ENCODE measurements around the gene NSD2.

DNA sequence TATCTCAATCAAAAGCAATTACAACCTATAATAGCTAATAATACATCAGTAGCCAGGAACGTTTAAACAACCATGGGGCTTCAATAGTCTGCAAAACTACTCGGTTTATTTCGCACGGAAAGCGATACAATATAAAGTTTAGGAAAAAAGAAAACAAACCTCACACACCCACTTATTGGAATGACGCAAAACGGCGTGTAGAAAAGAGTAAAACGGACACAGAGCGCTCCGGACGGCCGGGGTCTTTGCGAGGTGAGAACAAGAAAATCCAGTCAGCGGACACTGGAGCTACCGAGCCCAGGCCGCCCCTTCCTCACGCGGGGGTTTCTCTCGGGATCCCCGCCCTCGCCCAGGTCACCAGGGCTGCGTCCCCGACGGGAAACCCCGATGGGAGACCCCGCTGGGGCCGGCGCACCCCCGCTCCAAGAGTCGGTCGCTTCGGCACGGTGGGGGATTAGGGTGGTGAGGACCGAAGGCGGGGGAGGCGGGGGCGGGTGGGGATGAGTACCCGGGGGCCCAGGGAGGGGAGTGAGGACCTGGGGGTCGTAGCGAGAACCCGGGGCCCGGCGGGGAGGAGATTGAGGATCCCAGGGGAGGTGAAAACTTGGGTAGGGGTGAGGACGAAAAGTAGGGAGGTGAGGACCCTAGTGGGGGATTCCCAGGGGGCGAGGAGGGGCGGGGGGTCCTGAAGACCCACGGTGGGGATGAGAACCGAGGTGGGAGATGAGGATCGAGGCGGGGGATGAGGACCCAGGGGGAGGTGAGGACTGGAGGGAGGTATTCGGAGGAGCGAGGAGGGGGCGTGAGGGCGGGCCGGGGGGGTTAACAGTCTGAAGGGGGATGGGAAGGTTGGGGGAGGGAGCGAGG lies 136.8 kb downstream of the NSD2 start:
- TF ChIP-seq, protein P1, sequence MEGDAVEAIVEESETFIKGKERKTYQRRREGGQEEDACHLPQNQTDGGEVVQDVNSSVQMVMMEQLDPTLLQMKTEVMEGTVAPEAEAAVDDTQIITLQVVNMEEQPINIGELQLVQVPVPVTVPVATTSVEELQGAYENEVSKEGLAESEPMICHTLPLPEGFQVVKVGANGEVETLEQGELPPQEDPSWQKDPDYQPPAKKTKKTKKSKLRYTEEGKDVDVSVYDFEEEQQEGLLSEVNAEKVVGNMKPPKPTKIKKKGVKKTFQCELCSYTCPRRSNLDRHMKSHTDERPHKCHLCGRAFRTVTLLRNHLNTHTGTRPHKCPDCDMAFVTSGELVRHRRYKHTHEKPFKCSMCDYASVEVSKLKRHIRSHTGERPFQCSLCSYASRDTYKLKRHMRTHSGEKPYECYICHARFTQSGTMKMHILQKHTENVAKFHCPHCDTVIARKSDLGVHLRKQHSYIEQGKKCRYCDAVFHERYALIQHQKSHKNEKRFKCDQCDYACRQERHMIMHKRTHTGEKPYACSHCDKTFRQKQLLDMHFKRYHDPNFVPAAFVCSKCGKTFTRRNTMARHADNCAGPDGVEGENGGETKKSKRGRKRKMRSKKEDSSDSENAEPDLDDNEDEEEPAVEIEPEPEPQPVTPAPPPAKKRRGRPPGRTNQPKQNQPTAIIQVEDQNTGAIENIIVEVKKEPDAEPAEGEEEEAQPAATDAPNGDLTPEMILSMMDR (IDR thresholded peaks at IDR 0.05) = no peak
- TF ChIP-seq POLR2A (IDR thresholded peaks at IDR 0.05) (no peak), POLR2AphosphoS5 (IDR thresholded peaks at IDR 0.05) (no peak)

Measured in suprapubic skin (tissue), 4 donors.